DOHH2 (cell line): ENCODE measurements around the gene KLRK1.
"Not testable (repeated sequence)": the region's sequence is repeated elsewhere in the genome, so short reads cannot be mapped to it uniquely, and the experiment has no call there.

ENCODE experiments used
- H3F3A ChIP-seq: fragments of 200-600 bp; sonication (generic), shearing (Covaris generic); 2 replicates; pipeline ENCODE4 v1.6.0; 2016; ENCODE audit warnings: antibody characterized with exemption, mild to moderate bottlenecking; ENCODE audit not compliant: control insufficient read depth, insufficient read depth
- H3K27ac ChIP-seq: fragments of 200-600 bp; sonication (generic); 2 replicates; pipeline ENCODE4 v1.5.1; 2014; ENCODE audit warnings: low read depth, mild to moderate bottlenecking, low read length, moderate library complexity
- H3K27me3 ChIP-seq: fragments of 200-600 bp; sonication (generic); 2 replicates; pipeline ENCODE4 v1.6.1; 2014; ENCODE audit warnings: mild to moderate bottlenecking, low read length, mixed read lengths; ENCODE audit not compliant: control insufficient read depth
- H3K36me3 ChIP-seq: fragments of 200-600 bp; sonication (generic); 2 replicates; pipeline ENCODE4 v1.6.1; 2014; ENCODE audit warnings: mild to moderate bottlenecking, low read length, moderate library complexity, mixed read lengths; ENCODE audit not compliant: control insufficient read depth
- H3K4me1 ChIP-seq: fragments of 200-600 bp; sonication (generic); 2 replicates; pipeline ENCODE4 v1.6.1; 2014; ENCODE audit warnings: mild to moderate bottlenecking, low read length, mixed read lengths; ENCODE audit not compliant: control insufficient read depth
- H3K4me2 ChIP-seq: fragments of 200-600 bp; sonication (generic); 2 replicates; pipeline ENCODE4 v1.6.0; 2014; ENCODE audit warnings: mild to moderate bottlenecking, low read length, moderate library complexity
- H3K4me3 ChIP-seq: fragments of 200-600 bp; sonication (generic); 2 replicates; pipeline ENCODE4 v1.5.1; 2014; ENCODE audit warnings: mild to moderate bottlenecking, low read length, mixed read lengths
- H3K79me2 ChIP-seq: fragments of 200-600 bp; sonication (generic); 2 replicates; pipeline ENCODE4 v1.6.1; 2014; ENCODE audit warnings: mild to moderate bottlenecking, low read length, mixed read lengths; ENCODE audit not compliant: control insufficient read depth
- H3K9me2 ChIP-seq: fragments of 200-600 bp; sonication (generic); replicated peaks from 2 replicates; pipeline ENCODE4 v1.6.1; 2014; ENCODE audit warnings: mild to moderate bottlenecking, low read length, mixed read lengths; ENCODE audit not compliant: control insufficient read depth
- H3K9me3 ChIP-seq: fragments of 200-600 bp; sonication (generic); 2 replicates; pipeline ENCODE4 v1.6.1; 2014; ENCODE audit warnings: antibody characterized with exemption, low read length, mixed read lengths; ENCODE audit not compliant: control insufficient read depth, insufficient read depth
- H4K20me1 ChIP-seq: fragments of 200-600 bp; sonication (generic); 2 replicates; pipeline ENCODE4 v1.6.0; 2014; ENCODE audit warnings: low read depth, mild to moderate bottlenecking, antibody characterized with exemption, low read length, moderate library complexity; ENCODE audit not compliant: control insufficient read depth, insufficient read depth
- CTCF ChIP-seq: fragments of 200-600 bp; sonication (generic); IDR thresholded peaks from one replicate; pipeline ENCODE4 v1.5.1; 2014; ENCODE audit warnings: antibody characterized with exemption, mild to moderate bottlenecking, low read depth, low read length; ENCODE audit not compliant: poor library complexity, severe bottlenecking
- EZH2phosphoT487 ChIP-seq: fragments of 200-600 bp; sonication (generic); IDR thresholded peaks from 2 replicates; pipeline ENCODE4 v1.6.1; 2017; ENCODE audit warnings: borderline replicate concordance, mild to moderate bottlenecking, antibody characterized with exemption, low read length, moderate library complexity, mixed read lengths

Gene KLRK1

GRCh38 chr12:10358131-10358530 is 31.7 kb downstream of the KLRK1 start:
- TF ChIP-seq EZH2phosphoT487 (no peak), CTCF (no peak)
- H3K27me3 ChIP-seq: no peaks in the 10 kb centered on the region
- no peaks in the 10 kb centered on the region for H3F3A ChIP-seq
- H3K79me2 ChIP-seq: no peaks in the 10 kb centered on the region
- H3K4me3 ChIP-seq: no peak overlapping the region
- no peaks in the 10 kb centered on the region for H3K36me3 ChIP-seq
- H3K9me3 ChIP-seq: no peaks in the 10 kb centered on the region
- H3K4me1 ChIP-seq: no peaks in the 10 kb centered on the region
- H4K20me1 ChIP-seq: no peaks in the 10 kb centered on the region
- H3K27ac ChIP-seq: no peak overlapping the region
- no peak overlapping the region for H3K4me2 ChIP-seq
- no peaks in the 10 kb centered on the region for H3K9me2 ChIP-seq

- TF ChIP-seq EZH2phosphoT487: no peak
- no peak for TF ChIP-seq CTCF
- Histone ChIP-seq H3K36me3 (no peaks in the 10 kb centered on the region), H3K79me2 (no peaks in the 10 kb centered on the region), H3K27ac (no peak overlapping the region), H3K9me3 (no peaks in the 10 kb centered on the region; the same call in 1 of the 2 replicates), H3K4me1 (no peaks in the 10 kb centered on the region), H3F3A (no peaks in the 10 kb centered on the region), H3K9me2 (no peaks in the 10 kb centered on the region), H3K27me3 (no peaks in the 10 kb centered on the region), H4K20me1 (no peaks in the 10 kb centered on the region), H3K4me2 (no peak overlapping the region), H3K4me3 (no peak overlapping the region)
Measured at GRCh38 chr12:10354502-10354901, 35.3 kb downstream of the KLRK1 start.

- Histone ChIP-seq H3K36me3 (no peaks in the 10 kb centered on the region), H3K9me2 (no peaks in the 10 kb centered on the region), H3K27ac (no peak overlapping the region), H3K4me3 (no peak overlapping the region), H3K79me2 (no peaks in the 10 kb centered on the region), H3F3A (no peaks in the 10 kb centered on the region), H3K9me3 (no peaks in the 10 kb centered on the region; the same call in 1 of the 2 replicates), H3K27me3 (no peaks in the 10 kb centered on the region), H3K4me2 (no peak overlapping the region), H3K4me1 (no peaks in the 10 kb centered on the region), H4K20me1 (no peaks in the 10 kb centered on the region)
- TF ChIP-seq EZH2phosphoT487 (no peak), CTCF (no peak)
Measured at GRCh38 chr12:10354071-10354470, 35.8 kb downstream of the KLRK1 start.

GRCh38 chr12:10351457-10351856 is 38.4 kb downstream of the KLRK1 start:
- H3K4me2 ChIP-seq, H3K36me3 ChIP-seq, H3K4me1 ChIP-seq, H3K9me3 ChIP-seq, H3K27ac ChIP-seq, H4K20me1 ChIP-seq, H3K4me3 ChIP-seq, H3K27me3 ChIP-seq, H3K9me2 ChIP-seq, H3K79me2 ChIP-seq, H3F3A ChIP-seq: not testable (repeated sequence)
